Heart left ventricle (tissue), 13 donors: ENCODE measurements around the gene ADCY9.

Source experiments
- POLR2A ChIP-seq, 2 donors: fragments of 450-650 bp; IDR thresholded peaks; one replicate each; pipeline ENCODE4 v1.6.1; 2017; ENCODE audit warnings: antibody characterized with exemption in 2 of 2, mild to moderate bottlenecking in 2 of 2, moderate library complexity in 2 of 2
- TF ChIP-seq, protein P1 (sequence below), 12 donors: fragments of 200-600 bp; sonication (generic) in 4 of 12; IDR thresholded peaks; one replicate each; pipeline versions ENCODE4 v1.5.0 to v1.8.0; 2018 to 2022; ENCODE audit warnings: antibody characterized with exemption in 12 of 12, mild to moderate bottlenecking in 5 of 12
- donor health status: ischemic (EF 13 %, LVEDD 7.1; RV severe dilation, severe dysfunction).
- donor health status: DM: no; HTN: yes; CAD: no.
- donor health status: DM: no; HTN: no; CAD: no.
- donor health status: ischemic (EF 25% LVEDD 6.9; RV normal size, moderate dysfunction).
- donor health status: ischemic (EF 25% LVEDD 5.7; RV mildly dilated, moderate dysfunction).
- donor health status: ischemic (EF 35%, LVEDD 5.7; RV mildly dilated, moderate dysfunction).
- donor health status: nonischemic (EF 11% LVEDD 7.7; RV severe dilation, severe dysfunction).
- donor health status: DM: yes; HTN: yes; CAD: no.
- donor health status: PGD.
- donor health status: ischemic (EF 29% LVEDD 5.4; RV normal size, mild dysfunction).
- donor health status: nonischemic (EF 23%, LVEDD 6.1; RV moderate dilation, normal function).

DNA sequence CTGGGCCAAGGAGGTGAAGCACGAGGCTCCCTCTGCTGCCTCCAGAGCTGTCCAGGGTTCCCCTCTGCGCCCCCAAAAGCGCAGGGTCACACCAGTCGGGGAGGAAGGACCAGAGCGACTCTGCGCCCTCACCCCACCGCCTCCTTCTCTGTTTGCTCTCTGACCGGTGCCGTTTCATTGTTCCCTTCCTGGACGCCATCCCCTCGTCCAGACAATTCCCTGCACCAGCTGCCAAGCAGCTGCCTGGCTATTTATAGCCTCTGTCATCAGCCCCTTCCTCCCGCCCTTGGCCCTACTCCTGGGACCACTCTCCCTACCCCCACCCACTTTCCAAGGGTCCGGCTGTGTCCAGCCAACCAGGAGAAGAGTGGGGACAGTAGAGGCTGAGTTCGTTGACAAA is 167.0 kb downstream of the ADCY9 start:
- TF ChIP-seq, protein P1, sequence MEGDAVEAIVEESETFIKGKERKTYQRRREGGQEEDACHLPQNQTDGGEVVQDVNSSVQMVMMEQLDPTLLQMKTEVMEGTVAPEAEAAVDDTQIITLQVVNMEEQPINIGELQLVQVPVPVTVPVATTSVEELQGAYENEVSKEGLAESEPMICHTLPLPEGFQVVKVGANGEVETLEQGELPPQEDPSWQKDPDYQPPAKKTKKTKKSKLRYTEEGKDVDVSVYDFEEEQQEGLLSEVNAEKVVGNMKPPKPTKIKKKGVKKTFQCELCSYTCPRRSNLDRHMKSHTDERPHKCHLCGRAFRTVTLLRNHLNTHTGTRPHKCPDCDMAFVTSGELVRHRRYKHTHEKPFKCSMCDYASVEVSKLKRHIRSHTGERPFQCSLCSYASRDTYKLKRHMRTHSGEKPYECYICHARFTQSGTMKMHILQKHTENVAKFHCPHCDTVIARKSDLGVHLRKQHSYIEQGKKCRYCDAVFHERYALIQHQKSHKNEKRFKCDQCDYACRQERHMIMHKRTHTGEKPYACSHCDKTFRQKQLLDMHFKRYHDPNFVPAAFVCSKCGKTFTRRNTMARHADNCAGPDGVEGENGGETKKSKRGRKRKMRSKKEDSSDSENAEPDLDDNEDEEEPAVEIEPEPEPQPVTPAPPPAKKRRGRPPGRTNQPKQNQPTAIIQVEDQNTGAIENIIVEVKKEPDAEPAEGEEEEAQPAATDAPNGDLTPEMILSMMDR (IDR thresholded peaks at IDR 0.05): no peak
- TF ChIP-seq POLR2A (IDR thresholded peaks at IDR 0.05): no peak
